RWPE2 (cell line): ENCODE results near the gene PPP1R12C.

Experiments
- ATAC-seq: fragments of 200-7000 bp; cut with Tn5 transposase; 3 replicates; pipeline ENCODE4 v1.9.1; 2021; ENCODE audit warnings: low read depth
- DNase-seq: peaks from one replicate; pipeline ENCODE4 v3.0.0-alpha.2; 2020; ENCODE audit warnings: low spot score
- H3K27ac ChIP-seq: fragments of 450-650 bp; 2 replicates; pipeline ENCODE4 v1.5.1; 2017; ENCODE audit warnings: mild to moderate bottlenecking; ENCODE audit not compliant: poor library complexity, severe bottlenecking
- H3K27me3 ChIP-seq: fragments of 250-450 bp; sonication (Bioruptor Pico); 2 replicates; pipeline ENCODE4 v1.5.1; 2021; ENCODE audit warnings: mild to moderate bottlenecking, moderate library complexity; ENCODE audit not compliant: insufficient read depth, poor library complexity, severe bottlenecking
- H3K36me3 ChIP-seq: fragments of 250-450 bp; sonication (Bioruptor Pico); 2 replicates; pipeline ENCODE4 v1.5.1; 2020; ENCODE audit warnings: low read depth, mild to moderate bottlenecking, moderate library complexity
- H3K4me1 ChIP-seq: fragments of 250-450 bp; sonication (Bioruptor Pico); 2 replicates; pipeline ENCODE4 v1.5.1; 2021; ENCODE audit warnings: mild to moderate bottlenecking, moderate library complexity; ENCODE audit not compliant: insufficient read depth, poor library complexity, severe bottlenecking
- H3K4me3 ChIP-seq: fragments of 250-450 bp; sonication (Bioruptor Pico); 2 replicates; pipeline ENCODE4 v1.5.1; 2021; ENCODE audit warnings: mild to moderate bottlenecking, moderate library complexity; ENCODE audit not compliant: severe bottlenecking
- H3K9me3 ChIP-seq: fragments of 250-450 bp; sonication (Bioruptor Pico); 2 replicates; pipeline ENCODE4 v1.5.1; 2021; ENCODE audit warnings: mild to moderate bottlenecking, moderate library complexity; ENCODE audit not compliant: severe bottlenecking
- CTCF ChIP-seq: fragments of 450-650 bp; IDR thresholded peaks from one replicate; pipeline ENCODE4 v1.5.1; 2017; ENCODE audit warnings: mild to moderate bottlenecking, moderate library complexity; ENCODE audit not compliant: poor library complexity, severe bottlenecking

The PPP1R12C gene

GRCh38 chr19:55041627-55042343 is 75.7 kb downstream of the PPP1R12C start:
- H3K27ac ChIP-seq, result no peak overlapping the region
- ATAC-seq (no peak), DNase-seq (no peak)
- no peak for TF ChIP-seq CTCF
- H3K36me3 ChIP-seq, result peaks cover 25% of the 10 kb centered on the region
- H3K27me3 ChIP-seq, result no peaks in the 10 kb centered on the region
- no peaks in the 10 kb centered on the region for H3K4me1 ChIP-seq
- H3K4me3 ChIP-seq, result no peak overlapping the region
- H3K9me3 ChIP-seq, result no peaks in the 10 kb centered on the region

GRCh38 chr19:55041244-55041626 is 76.2 kb downstream of the PPP1R12C start:
- no peaks in the 10 kb centered on the region for H3K4me1 ChIP-seq
- no peaks in the 10 kb centered on the region for H3K27me3 ChIP-seq
- H3K27ac ChIP-seq, result no peak overlapping the region
- TF ChIP-seq CTCF, result no peak
- peaks cover 19% of the 10 kb centered on the region for H3K36me3 ChIP-seq
- H3K4me3 ChIP-seq, result no peak overlapping the region
- no peaks in the 10 kb centered on the region for H3K9me3 ChIP-seq
- DNase-seq, result no peak
- no peak for ATAC-seq
